Measurements from ENCODE around the gene MORN1. TPM values are rescaled to one million over a fixed set of nuclear protein-coding genes. Genes with fewer than 3 reads are reported as not detected.

Gene MORN1
- total RNA-seq, 1 donor from 2014 or later, result 11.1 TPM

- Mint-ChIP-seq H3K4me3 (no peak overlapping the region), H3K9me3 (no peaks in the 10 kb centered on the region), H3K27ac (no peak overlapping the region), H3K27me3 (no peaks in the 10 kb centered on the region), H3K4me1 (no peaks in the 10 kb centered on the region), H3K36me3 (ENCODE audit: low read depth) (no peaks in the 10 kb centered on the region)
- DNase-seq, result no peak
- intact Hi-C loops (cut with micrococcal nuclease), result no loop called here
Measured at GRCh38 chr1:2346691-2347408, 44.5 kb downstream of the MORN1 start.

GRCh38 chr1:2345297-2346075 lies 45.9 kb downstream of the MORN1 start:
- intact Hi-C loops (cut with micrococcal nuclease), result no loop called here
- H3K9me3 Mint-ChIP-seq, result no peaks in the 10 kb centered on the region
- H3K4me3 Mint-ChIP-seq, result no peak overlapping the region
- no peaks in the 10 kb centered on the region for H3K4me1 Mint-ChIP-seq
- H3K27me3 Mint-ChIP-seq, result no peaks in the 10 kb centered on the region
- no peaks in the 10 kb centered on the region for H3K36me3 Mint-ChIP-seq (ENCODE audit: low read depth)
- DNase-seq, result no peak
- H3K27ac Mint-ChIP-seq, result no peak overlapping the region

- intact Hi-C loops (cut with micrococcal nuclease), result no loop called here
- Mint-ChIP-seq H3K9me3 (no peaks in the 10 kb centered on the region), H3K27me3 (no peaks in the 10 kb centered on the region), H3K27ac (no peak overlapping the region), H3K4me1 (no peaks in the 10 kb centered on the region), H3K4me3 (no peak overlapping the region), H3K36me3 (ENCODE audit: low read depth) (no peaks in the 10 kb centered on the region)
- DNase-seq, result no peak
Measured at GRCh38 chr1:2344744-2345296, 46.5 kb downstream of the MORN1 start.

- Mint-ChIP-seq H3K27me3 (no peaks in the 10 kb centered on the region), H3K27ac (no peak overlapping the region), H3K36me3 (ENCODE audit: low read depth) (no peaks in the 10 kb centered on the region), H3K4me3 (no peak overlapping the region), H3K4me1 (no peaks in the 10 kb centered on the region), H3K9me3 (no peaks in the 10 kb centered on the region)
- no peak for DNase-seq
- intact Hi-C loops (cut with micrococcal nuclease), result no loop called here
Measured at GRCh38 chr1:2344121-2344681, 47.2 kb downstream of the MORN1 start.

- Mint-ChIP-seq H3K27me3 (no peaks in the 10 kb centered on the region), H3K4me3 (no peak overlapping the region), H3K9me3 (no peaks in the 10 kb centered on the region), H3K4me1 (no peaks in the 10 kb centered on the region), H3K27ac (no peak overlapping the region), H3K36me3 (ENCODE audit: low read depth) (no peaks in the 10 kb centered on the region)
- intact Hi-C loops (cut with micrococcal nuclease), result no loop called here
- no peak for DNase-seq
Measured at GRCh38 chr1:2343023-2343935, 48.1 kb downstream of the MORN1 start.

GRCh38 chr1:2342384-2343022 lies 48.9 kb downstream of the MORN1 start:
- no peak for DNase-seq
- Mint-ChIP-seq H3K4me3 (no peak overlapping the region), H3K9me3 (no peaks in the 10 kb centered on the region), H3K27me3 (no peaks in the 10 kb centered on the region), H3K4me1 (no peaks in the 10 kb centered on the region), H3K27ac (no peak overlapping the region), H3K36me3 (ENCODE audit: low read depth) (no peaks in the 10 kb centered on the region)
- intact Hi-C loops (cut with micrococcal nuclease), result no loop called here

GRCh38 chr1:2341706-2342383 lies 49.5 kb downstream of the MORN1 start:
- DNase-seq, result no peak
- Mint-ChIP-seq H3K27me3 (no peaks in the 10 kb centered on the region), H3K27ac (no peak overlapping the region), H3K36me3 (ENCODE audit: low read depth) (no peaks in the 10 kb centered on the region), H3K4me1 (no peaks in the 10 kb centered on the region), H3K4me3 (no peak overlapping the region), H3K9me3 (no peaks in the 10 kb centered on the region)
- intact Hi-C loops (cut with micrococcal nuclease), result no loop called here

GRCh38 chr1:2340918-2341254 lies 50.5 kb downstream of the MORN1 start:
- Mint-ChIP-seq H3K4me1 (no peaks in the 10 kb centered on the region), H3K27me3 (no peaks in the 10 kb centered on the region), H3K4me3 (no peak overlapping the region), H3K36me3 (ENCODE audit: low read depth) (no peaks in the 10 kb centered on the region), H3K9me3 (no peaks in the 10 kb centered on the region), H3K27ac (no peak overlapping the region)
- intact Hi-C loops (cut with micrococcal nuclease), result no loop called here
- no peak for DNase-seq

GRCh38 chr1:2340086-2340917 lies 51.1 kb downstream of the MORN1 start:
- H3K27me3 Mint-ChIP-seq, result no peaks in the 10 kb centered on the region
- H3K36me3 Mint-ChIP-seq (ENCODE audit: low read depth), result no peaks in the 10 kb centered on the region
- H3K4me3 Mint-ChIP-seq, result no peak overlapping the region
- H3K9me3 Mint-ChIP-seq, result no peaks in the 10 kb centered on the region
- H3K4me1 Mint-ChIP-seq, result no peaks in the 10 kb centered on the region
- intact Hi-C loops (cut with micrococcal nuclease), result no loop called here
- no peak overlapping the region for H3K27ac Mint-ChIP-seq
- no peak for DNase-seq

- DNase-seq, result no peak
- intact Hi-C loops (cut with micrococcal nuclease), result no loop called here
- no peaks in the 10 kb centered on the region for H3K9me3 Mint-ChIP-seq
- no peak overlapping the region for H3K27ac Mint-ChIP-seq
- H3K4me3 Mint-ChIP-seq, result no peak overlapping the region
- H3K4me1 Mint-ChIP-seq, result no peaks in the 10 kb centered on the region
- no peaks in the 10 kb centered on the region for H3K36me3 Mint-ChIP-seq (ENCODE audit: low read depth)
- no peaks in the 10 kb centered on the region for H3K27me3 Mint-ChIP-seq
Measured at GRCh38 chr1:2339206-2340085, 51.9 kb downstream of the MORN1 start.

- Mint-ChIP-seq H3K27me3 (no peaks in the 10 kb centered on the region), H3K36me3 (ENCODE audit: low read depth) (no peaks in the 10 kb centered on the region), H3K4me1 (no peaks in the 10 kb centered on the region), H3K27ac (no peak overlapping the region), H3K9me3 (no peaks in the 10 kb centered on the region), H3K4me3 (no peak overlapping the region)
- intact Hi-C loops (cut with micrococcal nuclease), result no loop called here
- no peak for DNase-seq
Measured at GRCh38 chr1:2337501-2337900, 53.9 kb downstream of the MORN1 start.
